Measurements from ENCODE around the gene USP13.
A peak's percentile ranks its signal among the peaks of the same experiment; 100 is the strongest.
"Not testable (repeated sequence)": the region's sequence is repeated elsewhere in the genome, so short reads cannot be mapped to it uniquely, and the experiment has no call there.

Gene USP13, protein sequence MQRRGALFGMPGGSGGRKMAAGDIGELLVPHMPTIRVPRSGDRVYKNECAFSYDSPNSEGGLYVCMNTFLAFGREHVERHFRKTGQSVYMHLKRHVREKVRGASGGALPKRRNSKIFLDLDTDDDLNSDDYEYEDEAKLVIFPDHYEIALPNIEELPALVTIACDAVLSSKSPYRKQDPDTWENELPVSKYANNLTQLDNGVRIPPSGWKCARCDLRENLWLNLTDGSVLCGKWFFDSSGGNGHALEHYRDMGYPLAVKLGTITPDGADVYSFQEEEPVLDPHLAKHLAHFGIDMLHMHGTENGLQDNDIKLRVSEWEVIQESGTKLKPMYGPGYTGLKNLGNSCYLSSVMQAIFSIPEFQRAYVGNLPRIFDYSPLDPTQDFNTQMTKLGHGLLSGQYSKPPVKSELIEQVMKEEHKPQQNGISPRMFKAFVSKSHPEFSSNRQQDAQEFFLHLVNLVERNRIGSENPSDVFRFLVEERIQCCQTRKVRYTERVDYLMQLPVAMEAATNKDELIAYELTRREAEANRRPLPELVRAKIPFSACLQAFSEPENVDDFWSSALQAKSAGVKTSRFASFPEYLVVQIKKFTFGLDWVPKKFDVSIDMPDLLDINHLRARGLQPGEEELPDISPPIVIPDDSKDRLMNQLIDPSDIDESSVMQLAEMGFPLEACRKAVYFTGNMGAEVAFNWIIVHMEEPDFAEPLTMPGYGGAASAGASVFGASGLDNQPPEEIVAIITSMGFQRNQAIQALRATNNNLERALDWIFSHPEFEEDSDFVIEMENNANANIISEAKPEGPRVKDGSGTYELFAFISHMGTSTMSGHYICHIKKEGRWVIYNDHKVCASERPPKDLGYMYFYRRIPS

DNA sequence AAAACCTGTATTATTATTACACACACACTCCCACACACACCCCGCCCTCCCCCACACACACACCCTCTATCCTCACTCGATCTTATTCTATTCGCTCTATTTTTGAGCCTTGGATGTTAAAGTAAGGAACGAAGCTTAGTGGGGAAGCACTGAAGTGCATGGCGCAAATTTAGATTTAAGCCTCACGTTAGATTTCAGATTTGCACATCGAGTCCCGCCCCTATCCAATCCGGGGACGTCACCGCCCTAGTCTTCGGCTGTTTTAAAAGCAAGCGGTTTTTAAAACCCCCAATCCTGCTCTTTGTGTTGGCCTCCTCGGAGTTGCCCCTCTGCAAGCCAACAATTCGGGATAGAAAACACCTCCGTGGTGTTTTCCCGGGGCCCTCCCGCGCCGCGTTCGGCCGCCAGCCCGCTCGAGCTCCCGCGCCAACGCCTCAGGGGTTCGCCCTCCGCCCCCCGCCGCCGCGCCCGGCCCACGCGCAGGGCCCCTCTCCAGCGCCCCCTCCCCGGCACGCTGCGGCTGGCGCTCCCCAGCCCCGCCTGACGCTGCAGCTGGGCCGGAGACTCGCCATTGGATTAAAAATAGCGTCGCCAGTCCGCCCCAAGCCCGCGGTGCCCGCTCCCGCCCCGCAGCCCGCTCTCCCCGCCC lies at the start of gene USP13:
Gene USP13, plus strand, starts transcription at position 594 of the 649 bp plus-strand sequence. CDS start 186 bp downstream, outside the sequence.
- peak; percentile 66 for DNase-seq (ENCODE audit: low spot score)

DNA sequence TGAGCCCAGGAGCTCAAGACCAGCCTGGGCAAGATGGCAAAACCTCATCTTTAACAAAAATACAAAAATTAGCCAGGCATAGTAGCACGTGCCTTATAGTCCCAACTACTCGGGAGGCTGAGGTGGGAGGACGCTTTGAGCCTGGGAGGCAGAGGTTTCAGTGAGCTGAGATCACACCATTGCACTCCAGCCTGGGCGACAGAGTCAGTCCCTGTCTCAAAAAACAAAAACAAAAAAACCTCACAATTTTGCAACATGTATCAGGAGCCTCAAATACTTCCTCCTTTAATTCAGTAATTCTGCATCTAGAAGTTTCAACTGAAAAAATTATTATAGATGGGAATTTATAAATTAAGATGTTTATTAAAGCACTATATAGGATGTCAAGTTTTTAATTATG lies 49.5 kb upstream of the USP13 start:
- DNase-seq (ENCODE audit: low spot score), result no peak

DNA sequence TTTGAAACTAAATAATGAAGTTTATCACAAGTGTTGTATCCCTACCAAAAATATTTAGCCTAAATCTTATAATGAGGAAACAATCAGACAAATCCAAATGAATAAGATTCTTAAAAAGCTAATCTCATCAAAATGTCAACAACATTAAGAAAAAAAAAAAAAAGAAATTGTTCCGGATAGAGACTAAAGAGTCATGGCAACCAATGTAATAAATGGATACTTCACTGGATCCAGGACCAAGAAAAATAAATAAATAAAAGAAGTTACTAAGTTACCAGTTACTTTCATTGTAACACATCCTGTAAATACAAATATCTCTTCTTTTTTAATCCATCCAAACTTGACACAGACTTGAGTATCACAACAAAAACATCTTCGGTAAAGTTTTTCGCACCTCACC lies 49.0 kb upstream of the USP13 start:
- no peak for DNase-seq (ENCODE audit: low spot score)

DNA sequence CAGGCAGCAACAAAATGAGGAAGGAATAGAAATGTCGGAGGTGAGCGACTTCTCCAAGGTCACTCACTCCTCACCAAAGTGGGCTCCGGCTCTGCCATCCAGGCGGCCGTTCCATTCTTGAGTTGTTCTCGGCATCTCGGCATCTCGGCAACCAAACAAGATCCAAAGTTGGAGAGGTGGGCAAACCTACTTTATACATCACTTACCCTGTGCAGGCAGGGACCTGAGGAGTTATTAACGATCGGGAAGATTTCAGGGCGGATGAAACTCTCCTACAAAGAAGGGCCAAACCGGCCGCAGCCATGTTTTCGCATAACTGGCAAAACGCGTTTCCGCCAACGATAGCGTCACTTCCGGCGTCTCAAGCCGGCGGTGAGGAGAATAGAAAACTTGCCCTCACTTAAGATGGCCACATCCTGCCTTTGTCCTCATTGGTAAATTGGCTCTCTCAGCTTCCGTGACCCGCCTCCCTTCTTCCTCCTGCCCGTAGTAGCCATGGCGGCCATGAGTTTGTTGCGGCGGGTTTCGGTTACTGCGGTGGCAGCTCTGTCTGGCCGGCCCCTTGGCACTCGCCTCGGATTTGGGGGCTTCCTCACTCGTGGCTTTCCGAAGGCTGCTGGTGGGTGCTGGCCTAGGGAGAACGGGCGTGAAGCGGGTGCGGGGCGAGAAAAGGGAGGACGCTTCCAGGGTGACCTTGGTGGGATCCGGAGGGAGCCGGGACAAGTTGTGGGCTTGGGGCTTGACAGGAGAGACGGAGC lies 48.3 kb upstream of the USP13 start, which contains the start of the genes MRPL47 and NDUFB5:
Gene MRPL47, minus strand, starts transcription at position 318 of the 758 bp plus-strand sequence. Its CDS starts 14 bp downstream, at position 304.
Gene NDUFB5, plus strand, starts transcription at position 474 of the 758 bp plus-strand sequence. Its CDS starts 22 bp downstream, at position 496.
- DNase-seq (ENCODE audit: low spot score), result peak; percentile 98

DNA sequence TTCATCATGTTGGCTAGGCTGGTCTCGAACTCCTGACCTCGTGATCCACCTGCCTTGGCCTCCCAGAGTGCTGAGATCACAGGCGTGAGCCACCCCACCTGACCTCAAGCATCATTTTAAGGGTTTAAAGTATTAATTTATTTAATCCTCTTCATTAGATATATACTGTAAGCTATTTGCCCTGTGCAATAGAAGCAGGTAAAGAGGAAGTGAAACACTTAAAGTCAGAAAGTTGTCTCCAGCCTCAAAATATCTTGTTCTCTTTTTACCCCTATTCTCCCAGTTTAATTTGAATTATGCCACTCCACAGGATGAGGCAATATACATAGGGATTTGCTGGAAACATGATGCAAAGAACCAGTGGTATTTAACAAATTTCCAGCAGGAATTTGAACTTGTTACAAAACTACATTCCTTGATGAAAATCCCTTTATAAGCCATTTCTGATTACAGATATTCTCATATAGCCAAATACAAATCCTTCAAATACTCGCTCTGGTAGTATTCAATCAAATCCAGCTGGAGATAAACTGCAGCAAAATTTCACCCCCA lies 46.2 kb upstream of the USP13 start:
- DNase-seq (ENCODE audit: low spot score), result no peak

DNA sequence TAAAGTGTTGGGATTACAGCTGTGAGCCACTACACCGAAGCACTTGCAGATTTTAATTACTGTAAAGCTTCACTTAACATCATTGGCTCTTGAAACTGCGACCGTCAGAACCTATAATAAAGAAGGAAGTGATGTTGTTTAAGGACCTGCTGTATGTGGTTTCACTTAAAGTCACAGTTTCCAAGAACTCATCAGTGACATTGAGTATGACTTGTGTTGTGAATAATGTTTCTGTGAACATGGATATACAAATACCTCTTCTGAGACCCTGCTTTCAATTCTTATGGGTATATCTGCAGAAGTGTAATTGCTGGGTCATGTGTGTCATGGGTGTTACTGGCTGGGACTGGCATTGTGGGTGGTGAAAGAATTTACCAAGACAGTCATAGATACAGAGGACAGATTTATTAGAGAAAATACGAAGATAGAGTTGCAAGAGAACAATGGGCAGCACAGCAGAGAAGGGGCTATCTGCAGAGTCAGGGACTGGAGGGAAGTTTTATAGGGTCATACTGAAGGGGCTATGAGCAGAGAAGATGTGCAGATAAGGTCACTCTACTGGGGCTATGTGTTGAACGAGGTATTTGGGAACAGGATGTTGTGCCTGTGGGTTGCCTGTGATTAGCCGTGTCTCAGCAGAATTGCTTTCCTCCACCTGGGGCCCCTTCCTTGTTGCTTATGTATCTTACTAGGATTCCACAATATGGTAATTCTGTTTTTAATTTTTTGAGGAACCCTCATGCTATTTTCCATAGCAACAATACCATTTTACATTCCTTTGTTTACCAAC lies 43.7 kb upstream of the USP13 start:
- DNase-seq (ENCODE audit: low spot score), result no peak

DNA sequence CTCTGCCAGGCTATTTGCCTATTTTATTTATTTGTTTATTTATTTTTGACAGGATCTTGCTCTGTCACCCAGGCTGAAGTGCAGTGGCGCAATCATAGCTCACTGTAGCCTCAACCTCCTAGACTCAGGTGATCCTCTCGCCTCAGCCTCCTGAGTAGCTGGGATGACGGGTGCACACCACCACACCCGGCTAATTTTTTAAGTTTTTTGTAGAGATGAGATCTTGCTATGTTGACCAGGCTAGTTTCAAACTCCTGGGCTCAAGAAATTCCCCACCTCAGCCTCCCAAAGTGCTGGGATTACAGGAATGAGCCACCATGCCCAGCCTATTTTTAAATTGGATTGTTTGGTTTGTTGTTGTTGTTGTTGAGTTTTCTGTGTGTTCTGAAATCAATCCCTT lies 42.8 kb upstream of the USP13 start:
- DNase-seq (ENCODE audit: low spot score), result no peak

DNA sequence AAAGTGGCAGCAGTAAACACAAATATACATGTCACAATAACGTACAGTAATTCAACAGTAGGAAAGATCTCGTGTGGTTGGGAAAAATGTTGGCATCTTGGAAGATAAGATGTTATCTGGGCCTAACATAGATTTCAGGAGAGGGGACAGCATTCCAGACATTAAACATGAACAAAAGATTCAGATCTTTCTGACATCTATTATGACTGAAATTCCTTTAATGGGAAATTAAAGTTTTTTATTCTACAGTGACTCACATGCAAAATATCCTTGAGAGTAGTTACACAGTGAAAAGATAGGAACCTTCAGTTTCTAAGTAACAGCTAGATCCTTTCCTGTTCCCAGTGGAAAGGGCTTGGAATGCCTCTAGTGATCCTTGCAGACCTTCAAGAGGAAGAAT lies 39.0 kb upstream of the USP13 start:
- peak; percentile 60 for DNase-seq (ENCODE audit: low spot score)

DNA sequence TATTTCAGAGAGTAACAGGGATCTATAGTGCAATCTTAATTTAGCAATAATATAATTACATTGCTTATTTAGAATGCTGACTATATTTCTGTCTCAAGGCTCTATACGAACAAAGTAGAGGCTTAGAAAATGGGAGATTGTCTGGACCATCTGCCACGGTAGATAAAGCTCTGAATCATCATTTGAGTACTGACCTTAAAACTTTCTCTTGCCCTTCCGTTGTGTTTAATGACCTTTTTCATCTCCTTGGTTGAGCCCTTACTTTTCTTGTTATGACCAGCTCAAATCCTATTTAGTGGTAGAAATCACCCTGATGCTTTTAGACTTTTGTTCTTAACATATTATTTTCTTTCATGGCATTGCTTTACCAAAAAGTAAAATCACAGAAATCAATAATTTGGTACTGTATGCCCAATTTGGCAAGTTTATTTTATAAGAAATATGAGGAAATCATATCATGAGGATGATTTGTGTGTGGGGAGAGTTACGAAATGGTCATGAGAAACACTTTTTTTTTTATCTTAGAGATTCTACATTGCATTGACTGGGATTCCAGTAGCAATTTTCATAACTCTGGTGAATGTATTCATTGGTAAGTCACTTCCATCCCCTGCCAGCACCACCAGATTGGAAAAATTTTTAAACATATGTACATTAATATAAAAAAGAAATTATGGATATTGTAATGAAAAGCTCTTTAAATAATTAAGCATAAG lies 37.2 kb upstream of the USP13 start:
- peak; percentile 21 for DNase-seq (ENCODE audit: low spot score)

DNA sequence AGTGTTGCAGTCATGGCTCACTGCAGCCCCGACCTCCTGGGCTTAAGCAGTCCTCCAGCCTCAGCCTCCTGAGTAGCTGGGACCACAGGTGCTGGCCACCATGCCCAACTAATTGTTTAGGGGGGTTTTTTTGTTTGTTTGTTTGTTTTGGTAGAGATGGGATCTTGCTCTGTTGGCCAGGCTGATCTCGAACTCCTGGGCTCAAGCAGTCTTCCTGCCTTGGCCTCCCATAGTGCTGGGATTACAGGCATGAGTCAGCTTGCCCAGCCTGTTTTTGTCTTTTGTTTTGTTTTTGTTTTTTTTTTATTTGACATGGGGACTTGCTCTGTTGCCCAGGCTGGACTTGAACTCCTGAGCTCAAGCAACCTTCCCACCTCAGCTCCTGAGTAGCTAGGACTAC lies 30.8 kb upstream of the USP13 start:
- DNase-seq (ENCODE audit: low spot score), result no peak

DNA sequence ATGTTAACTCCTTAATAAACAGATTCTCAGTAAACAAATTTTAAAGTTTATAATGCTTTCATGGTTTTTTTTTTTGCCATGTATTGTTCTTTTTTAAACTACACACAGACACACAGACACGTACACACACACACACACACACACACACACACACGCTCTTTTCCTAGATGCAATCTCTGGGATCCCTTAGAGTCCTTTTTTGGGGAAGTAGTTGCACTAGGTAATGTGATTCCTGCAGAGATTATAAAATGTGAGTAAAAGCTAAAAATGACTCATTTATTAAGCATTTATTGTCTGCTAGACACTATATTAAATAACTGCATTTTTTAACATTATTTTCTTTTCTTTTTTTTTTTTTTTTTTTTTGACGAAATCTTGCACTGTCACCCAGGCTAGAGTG lies 28.4 kb upstream of the USP13 start:
- no peak for DNase-seq (ENCODE audit: low spot score)

DNA sequence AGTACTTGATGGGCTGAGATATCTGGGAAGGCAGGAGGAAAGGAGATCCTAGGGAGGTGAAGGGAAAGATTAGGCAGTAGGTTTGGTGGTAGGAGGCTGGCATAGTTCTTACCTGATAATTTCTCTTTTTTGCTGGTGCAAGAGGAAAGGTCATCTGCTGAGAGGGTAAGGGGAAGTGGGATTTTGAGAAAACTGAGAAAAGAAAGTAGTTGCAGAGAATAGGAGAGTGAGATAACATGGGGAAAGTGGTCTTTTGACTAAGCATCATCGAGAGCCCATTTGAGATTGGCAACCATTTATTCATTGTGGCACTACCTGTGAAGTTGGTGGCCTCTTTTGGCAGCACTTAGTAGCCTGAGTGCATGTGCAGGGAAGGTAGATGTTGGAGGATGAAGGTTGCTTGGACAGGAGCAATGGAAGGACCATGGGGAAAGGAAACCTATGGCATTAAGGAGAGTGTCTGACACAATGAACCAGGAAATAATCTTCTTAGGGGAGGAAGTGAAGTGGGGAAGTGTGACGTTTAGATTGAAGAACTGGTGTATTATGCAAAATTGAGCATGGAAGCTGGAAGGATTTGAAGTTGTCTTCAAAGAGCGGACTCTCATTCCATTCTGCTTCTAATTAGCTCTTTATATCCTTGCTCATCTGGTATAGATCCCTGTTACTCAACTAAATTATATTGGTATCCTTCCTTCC lies 21.9 kb upstream of the USP13 start:
- no peak for DNase-seq (ENCODE audit: low spot score)

DNA sequence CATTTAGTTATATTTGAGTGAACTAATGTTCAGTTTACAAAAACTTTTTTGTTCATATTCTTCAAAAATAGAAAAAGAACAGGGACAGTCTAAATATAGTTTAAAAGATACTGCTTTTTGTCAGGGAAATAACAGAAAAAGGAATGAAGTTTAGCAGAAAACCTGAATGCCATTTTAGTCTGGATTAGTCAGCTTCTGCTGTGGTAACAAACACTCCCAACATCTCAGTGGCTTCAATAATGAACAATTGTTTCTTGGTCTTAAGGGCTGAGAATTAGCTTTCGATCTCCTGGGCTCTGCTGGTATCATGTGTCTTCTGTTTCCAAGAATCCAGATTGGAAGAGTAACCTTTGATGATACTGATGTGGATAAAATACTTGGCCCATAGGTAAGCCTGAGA lies 12.4 kb upstream of the USP13 start:
- no peak for DNase-seq (ENCODE audit: low spot score)

DNA sequence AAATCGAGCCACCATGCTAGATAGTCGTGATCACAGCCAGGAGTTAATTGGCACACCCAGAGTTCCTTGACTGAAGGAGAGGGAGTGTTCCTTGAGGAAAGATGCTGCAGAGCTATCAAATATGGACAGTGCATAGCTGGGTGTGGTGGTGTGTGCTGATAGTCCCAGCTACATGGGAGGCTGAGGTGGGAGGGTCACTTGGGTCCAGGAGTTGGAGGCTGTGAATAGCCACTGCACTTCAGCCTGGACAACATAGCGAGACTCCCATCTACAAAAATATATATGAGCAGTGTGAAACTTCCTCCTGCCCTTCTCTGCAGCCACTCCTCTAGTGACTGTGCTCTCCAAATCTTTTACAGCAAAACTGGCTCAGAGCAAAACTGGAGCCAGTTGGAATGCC lies 10.0 kb upstream of the USP13 start:
- no peak for DNase-seq (ENCODE audit: low spot score)

DNA sequence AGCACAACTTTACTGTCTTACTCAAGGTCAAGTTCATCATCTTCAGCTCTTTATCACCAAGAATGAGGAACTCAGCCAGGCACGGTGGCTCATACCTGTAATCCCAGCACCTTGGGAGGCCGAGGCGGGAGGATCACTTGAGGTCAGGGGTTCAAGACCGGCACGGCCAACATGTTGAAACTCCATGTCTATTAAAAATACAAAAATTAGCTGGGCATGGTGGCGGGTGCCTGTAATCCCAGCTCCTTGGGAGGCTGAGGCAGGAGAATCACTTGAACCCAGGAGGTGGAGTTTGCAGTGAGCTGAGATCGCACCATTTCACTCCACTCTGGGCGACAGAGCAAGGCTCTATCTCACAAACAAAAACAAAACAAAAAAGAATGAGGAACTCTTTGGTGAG lies 9.0 kb upstream of the USP13 start:
- not testable (repeated sequence) for DNase-seq (ENCODE audit: low spot score)

DNA sequence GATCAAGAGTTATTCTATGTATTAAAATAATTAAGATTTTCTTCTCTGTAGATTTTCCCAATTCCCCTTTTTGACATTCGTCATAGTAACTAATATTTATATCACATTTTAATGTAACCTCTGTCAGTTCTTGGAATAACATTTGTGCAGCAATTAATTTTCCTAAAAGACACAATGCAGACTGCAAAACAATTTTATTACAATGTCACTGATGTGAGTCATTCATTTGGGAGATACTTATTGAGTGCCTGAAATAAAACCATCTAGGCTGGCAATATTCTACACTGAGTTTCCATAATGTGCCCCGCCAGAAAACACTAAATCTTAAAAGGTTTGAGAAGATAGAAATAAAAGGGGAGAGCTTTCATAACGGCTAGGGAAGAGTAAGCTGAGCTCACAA lies 6.7 kb upstream of the USP13 start:
- no peak for DNase-seq (ENCODE audit: low spot score)

DNA sequence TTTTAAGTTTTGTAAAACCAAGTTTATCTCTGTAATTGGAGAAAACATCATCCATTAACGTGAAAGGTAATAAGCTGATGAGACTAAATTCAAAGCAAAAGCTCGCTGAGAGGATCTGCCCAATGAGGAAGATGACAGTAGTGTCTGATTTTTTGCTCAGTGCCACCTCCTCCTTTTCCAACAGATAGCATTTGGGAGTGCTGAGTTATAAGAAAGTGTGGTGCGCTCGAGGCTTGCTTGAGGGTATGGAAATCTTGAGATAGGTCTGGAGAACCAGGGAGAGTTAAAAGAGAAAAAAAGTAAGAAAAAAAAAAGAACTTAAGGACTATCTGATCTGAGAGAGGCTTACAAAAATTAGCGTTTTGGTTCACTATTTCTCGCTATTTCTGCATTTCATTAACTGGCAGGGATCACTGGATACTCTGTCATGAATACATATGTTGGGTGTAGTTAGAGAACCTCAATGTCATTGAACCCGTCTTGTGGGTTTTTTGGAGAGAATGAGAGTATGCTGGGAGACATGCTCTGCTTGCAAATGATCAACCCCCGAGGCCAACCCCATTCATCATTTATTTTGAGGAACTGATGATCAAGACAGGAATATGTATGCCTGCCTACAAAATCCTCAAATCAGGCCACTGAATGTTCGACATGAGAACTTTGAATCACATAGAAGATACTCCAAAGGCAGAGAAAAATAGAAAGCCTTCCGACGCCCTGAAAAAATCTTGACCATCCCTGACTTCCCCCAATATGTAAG lies 973 bp upstream of the USP13 start:
- no peak for DNase-seq (ENCODE audit: low spot score)

DNA sequence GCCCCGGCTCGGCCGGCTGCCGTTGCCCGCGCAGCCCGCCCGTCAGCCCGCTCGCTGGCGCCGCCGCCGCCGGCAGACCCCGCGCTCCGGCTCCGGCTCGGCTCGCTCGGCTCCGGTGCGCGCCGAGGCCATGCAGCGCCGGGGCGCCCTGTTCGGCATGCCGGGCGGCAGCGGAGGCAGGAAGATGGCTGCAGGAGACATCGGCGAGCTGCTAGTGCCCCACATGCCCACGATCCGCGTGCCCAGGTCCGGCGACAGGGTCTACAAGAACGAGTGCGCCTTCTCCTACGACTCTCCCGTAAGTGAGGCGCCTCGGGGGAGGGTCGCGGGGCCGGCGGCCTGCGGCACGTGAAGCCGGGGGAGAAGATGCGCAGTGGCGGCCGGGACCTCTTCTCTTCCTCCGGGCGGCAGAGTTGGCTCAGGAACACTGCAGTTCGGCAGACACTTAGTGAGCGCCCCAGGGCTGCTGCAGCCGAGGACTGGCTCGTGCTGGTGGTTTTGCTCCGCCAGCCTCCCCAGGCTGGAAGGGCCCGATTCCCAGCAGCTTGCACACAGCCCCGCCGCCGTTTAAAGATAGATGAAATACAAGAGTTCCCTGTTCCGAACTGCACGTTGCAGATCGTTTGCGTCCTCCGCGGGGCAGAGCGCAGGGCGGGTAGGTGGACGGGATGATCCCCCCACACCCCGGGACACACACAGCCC lies 407 bp downstream of the USP13 start:
- peak; percentile 65 for DNase-seq (ENCODE audit: low spot score)
